OCI-M2 (cell line): ENCODE results near the gene PROKR1.
"Not testable (repeated sequence)": the region's sequence is repeated elsewhere in the genome, so short reads cannot be mapped to it uniquely, and the experiment has no call there.

Experiments
- DNase-seq: peaks from one replicate; lab custom pipeline; 2025; ENCODE audit not compliant: unreplicated experiment; lab: John Stamatoyannopoulos, UW

Gene PROKR1

DNA sequence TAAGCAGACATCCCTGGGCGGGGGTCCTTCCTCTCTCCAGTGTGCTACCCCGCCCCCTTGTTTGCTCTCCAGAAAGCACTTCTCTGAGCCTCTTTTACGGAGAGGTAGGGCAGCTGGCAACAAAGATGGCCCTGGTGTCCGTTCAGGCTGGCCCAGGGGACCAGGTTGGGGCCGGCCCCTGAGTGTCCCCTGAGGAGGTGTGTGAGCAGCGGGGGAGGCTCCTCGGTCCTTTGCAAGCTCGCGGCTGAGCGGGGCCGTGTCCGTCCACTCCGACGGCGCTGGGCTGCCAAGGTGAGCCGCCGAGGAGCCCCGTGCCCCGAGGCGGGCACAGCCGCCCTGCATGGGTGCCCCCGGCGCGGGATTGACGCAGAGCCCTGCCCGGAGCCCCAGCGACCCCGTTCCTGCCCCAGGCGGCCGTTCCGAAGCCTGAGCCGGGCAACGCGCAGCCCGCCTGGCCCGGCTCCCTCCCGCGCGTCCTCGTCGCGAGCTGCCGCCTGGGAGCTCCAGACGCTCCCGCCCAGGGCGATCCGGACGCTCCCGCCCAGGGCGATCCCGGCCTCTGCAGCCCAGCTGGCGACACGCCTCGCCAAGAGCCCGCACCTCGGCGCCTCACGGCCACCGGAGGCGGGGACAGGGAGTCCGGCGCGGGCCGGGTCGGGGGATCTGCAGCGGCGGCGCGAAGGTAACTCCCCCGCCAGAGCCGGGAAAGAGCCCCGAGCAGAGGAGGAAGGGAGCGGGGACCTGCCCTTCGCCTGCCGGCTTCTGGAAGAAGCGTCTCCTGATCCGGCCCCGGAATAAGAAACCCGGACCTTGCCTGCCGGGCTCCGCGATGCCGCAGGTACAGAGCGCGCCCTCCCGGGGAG, at the start of gene PROKR1:
Gene PROKR1, plus strand, starts transcription at position 569 of the 863 bp plus-strand sequence. CDS start 2,243 bp downstream, outside the sequence.
- DNase-seq = no peak

GRCh38 chr2:68594041-68594440, 49.3 kb upstream of the PROKR1 start:
- no peak for DNase-seq

- no peak for DNase-seq
Measured at GRCh38 chr2:68594674-68595492, 48.5 kb upstream of the PROKR1 start.

- not testable (repeated sequence) for DNase-seq
Measured at GRCh38 chr2:68595493-68595785, 47.9 kb upstream of the PROKR1 start.

- DNase-seq = not testable (repeated sequence)
Measured at GRCh38 chr2:68600495-68600894, 42.9 kb upstream of the PROKR1 start.

GRCh38 chr2:68603059-68603458, 40.3 kb upstream of the PROKR1 start:
- no peak for DNase-seq

GRCh38 chr2:68604077-68604476, 39.3 kb upstream of the PROKR1 start:
- DNase-seq = no peak

DNA sequence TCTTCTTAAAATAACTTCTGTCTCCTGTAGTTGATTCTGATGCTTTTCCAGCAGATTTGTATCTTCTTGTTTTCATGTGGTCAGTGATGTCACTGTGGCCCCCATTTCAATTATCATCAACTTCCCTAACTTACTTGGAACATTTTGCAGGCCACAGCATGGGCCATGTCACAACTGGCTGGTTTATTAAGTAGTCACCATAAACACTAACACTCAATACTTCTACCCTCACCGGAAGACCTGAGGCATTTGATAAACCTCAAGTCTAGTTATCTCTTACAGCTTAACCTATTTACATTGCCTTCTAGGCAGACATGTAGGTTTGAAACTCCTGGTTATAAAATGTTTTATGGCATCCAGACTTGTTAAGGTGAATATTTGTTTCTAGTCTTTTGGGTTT, 37.4 kb upstream of the PROKR1 start:
- DNase-seq = no peak

DNA sequence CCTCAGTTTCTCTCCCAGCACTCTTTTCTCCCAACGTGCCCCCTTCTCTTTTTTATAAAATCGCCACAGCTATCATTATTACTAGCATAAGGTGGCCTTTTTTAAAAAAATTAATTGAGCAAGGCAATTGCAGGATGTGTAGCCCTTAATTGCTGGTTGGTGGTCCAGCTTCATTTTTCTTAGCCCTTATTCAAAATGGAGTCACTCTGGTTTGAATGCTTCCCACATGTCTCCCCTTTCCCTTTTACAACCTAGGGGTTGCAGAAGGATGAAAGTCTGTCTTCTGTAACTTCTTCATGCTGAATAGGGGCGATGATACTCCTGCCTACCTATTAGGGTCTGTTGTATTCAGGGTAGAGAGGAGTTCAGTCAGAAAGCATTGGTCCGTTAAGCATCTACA, 36.6 kb upstream of the PROKR1 start:
- no peak for DNase-seq

- no peak for DNase-seq
Measured at GRCh38 chr2:68607837-68608236, 35.5 kb upstream of the PROKR1 start.

GRCh38 chr2:68612765-68613519, 30.4 kb upstream of the PROKR1 start:
- DNase-seq = no peak

GRCh38 chr2:68620772-68621171, 22.6 kb upstream of the PROKR1 start:
- DNase-seq = no peak

DNA sequence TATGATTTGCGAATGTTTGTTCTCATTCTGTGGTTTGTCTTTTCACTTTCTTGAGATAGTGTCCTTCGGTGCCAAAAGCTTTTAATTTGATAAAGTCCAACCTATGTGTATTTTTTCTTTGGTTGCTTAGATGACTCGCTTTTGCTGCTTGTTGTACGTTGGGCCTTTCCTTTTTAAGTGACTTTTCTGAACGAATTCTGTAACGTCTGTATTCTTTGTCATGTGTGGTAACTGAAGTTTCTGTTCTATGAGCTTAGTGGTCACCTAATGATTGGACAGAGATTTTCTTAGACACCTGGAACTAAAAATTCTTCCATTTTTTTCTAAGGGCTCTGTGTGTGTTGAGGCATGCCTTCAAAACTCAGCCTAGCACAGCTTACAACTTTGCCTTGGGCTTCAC, 19.6 kb upstream of the PROKR1 start:
- no peak for DNase-seq

GRCh38 chr2:68627615-68628014, 15.8 kb upstream of the PROKR1 start:
- DNase-seq = no peak

DNA sequence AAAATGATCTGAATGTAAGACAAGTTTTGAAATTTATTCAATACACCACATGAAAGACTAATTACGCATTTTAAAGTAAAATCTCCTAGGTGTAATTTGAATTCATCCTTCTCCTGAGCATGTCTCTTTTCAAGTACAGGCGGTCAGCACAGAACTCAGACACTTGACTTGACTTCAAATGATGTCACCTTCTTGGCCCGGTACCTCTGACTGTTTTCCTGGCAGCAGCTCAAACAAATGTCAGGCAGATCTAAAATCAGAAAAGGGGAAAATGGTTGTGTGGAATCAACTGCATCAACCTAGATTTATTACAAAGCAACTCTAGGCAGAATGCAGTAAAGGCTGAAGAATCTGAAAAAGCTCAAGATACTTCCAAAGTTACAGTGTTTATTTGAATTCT, 11.4 kb upstream of the PROKR1 start:
- no peak for DNase-seq

- DNase-seq = no peak
Measured at GRCh38 chr2:68637047-68637446, 6.3 kb upstream of the PROKR1 start.

DNA sequence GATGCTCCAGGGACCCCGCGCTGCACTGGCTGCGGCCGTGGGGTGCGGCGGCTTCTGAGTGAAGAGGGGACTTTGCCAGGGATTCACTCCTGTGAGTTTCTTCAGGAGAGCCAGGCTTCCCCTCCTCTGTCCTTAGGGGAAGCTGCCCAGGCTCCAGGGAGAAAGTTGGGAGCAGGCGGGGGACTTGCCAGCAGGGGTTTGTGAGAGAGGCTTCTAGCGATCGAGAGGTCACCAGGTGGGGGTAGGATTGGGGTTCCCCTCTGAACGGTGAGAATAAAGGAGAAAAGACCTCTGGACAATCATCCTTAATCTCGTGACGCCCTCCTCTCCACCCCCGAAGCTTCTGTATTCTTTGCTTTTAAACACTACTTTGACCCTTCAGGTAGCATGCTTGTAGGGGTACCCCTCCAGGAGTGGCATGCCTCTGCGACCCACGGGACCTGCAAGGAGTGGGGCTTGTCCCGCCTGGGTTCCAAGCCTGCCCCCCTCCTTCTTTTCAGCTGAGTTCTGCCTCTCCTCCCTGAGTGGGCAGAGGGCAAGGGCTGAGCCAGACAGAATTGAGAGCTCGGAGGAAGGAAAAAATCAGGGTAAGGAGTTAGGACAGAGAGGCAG, 601 bp downstream of the PROKR1 start:
- DNase-seq = no peak

GRCh38 chr2:68645523-68645922, 2.1 kb downstream of the PROKR1 start:
- DNase-seq = no peak

- no peak for DNase-seq
Measured at GRCh38 chr2:68646303-68646702, 2.9 kb downstream of the PROKR1 start.

DNA sequence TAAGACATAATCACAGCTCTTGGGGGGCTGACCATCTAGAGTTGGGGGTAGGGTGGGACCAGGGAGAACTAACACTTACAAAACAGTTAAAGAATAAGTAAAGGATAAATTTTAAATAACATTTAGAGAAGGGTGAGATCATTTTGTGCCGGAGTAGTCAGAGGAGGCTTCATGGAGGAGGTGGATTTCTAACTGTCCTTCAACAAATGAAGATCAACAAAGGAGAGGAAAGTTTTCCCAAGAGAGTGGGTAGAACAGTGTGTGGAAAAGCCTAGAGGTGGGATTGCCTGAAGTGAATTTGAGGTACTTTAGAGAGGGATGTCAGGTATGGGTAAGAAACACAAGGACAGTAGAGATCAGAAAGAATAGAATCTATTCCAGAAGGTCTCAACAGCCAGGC, 7.3 kb downstream of the PROKR1 start:
- DNase-seq = no peak

- no peak for DNase-seq
Measured at GRCh38 chr2:68653034-68653433, 9.7 kb downstream of the PROKR1 start.
